Omental fat pad (tissue), 4 donors: Measurements from ENCODE around the gene DDHD1. TPM values are rescaled to one million over a fixed set of nuclear protein-coding genes. Genes with fewer than 3 reads are reported as not detected.
"Not testable (repeated sequence)": the region's sequence is repeated elsewhere in the genome, so short reads cannot be mapped to it uniquely, and the experiment has no call there.

Experiments
- ATAC-seq: fragments of 150-250 bp; one replicate; pipeline ENCODE4 v1.9.1; 2016; ENCODE audit warnings: mild to moderate bottlenecking, moderate library complexity; ENCODE audit not compliant: low FRiP score
- DNase-seq: peaks from one replicate; pipeline ENCODE4 v3.0.0-alpha.2; 2019; ENCODE audit warnings: low spot score
- CTCF ChIP-seq, 3 donors: fragments of 450-650 bp; IDR thresholded peaks; one replicate each; pipeline ENCODE4 v1.5.1; 2016 to 2017; ENCODE audit warnings: antibody characterized with exemption in 3 of 3, mild to moderate bottlenecking in 3 of 3, moderate library complexity in 2 of 3
- total RNA-seq, 4 donors: library from RNA; depleted of rRNA; stranded (reverse); fragments of >200 nt; gene quantifications; one replicate each; pipeline ENCODE4 v1.1.0, GENCODE V29; 2016

DDHD1 gene
- total RNA-seq, 4 donors from 2014 or later, result 13.7 to 26.3 (median 21.2) TPM

DNA sequence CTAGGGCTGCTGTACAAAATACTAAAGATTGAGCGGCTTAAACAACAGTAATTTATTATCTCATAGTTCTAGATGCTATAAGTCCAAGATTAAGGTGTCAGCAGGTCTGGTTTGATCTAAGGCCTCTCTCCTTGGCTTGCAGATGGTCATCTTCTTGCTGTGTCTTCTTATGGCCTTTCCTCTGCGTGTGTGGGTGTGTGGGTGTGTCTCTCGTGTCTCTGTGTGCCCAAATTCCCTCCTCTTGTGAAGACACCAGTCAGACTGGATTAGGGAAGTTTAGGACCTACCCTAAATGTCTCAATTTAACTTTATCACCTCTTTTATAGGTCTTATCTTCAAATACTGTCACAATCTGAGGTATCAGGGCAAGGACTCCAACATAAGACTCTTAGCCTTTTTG lies 28.3 kb downstream of the DDHD1 start:
- DNase-seq, result no peak
- ATAC-seq, result no peak
- TF ChIP-seq CTCF (IDR thresholded peaks at IDR 0.05), result no peak

DNA sequence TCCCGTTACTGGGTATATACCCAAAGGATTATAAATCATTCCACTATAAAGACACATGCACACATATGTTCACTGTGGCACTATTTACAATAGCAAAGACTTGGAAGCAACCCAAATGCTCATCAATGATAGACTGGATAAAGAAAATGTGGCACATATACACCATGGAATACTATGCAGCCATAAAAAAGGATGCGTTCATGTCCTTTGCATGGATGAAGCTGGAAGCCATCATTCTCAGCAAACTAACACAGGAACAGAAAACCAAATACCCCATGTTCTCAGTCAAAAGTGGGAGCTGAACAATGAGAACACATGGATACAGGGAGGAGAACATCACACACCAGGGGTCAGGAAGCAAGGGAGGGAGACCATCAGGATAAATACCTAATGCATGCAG lies 31.7 kb downstream of the DDHD1 start:
- not testable (repeated sequence) for ATAC-seq, DNase-seq

DNA sequence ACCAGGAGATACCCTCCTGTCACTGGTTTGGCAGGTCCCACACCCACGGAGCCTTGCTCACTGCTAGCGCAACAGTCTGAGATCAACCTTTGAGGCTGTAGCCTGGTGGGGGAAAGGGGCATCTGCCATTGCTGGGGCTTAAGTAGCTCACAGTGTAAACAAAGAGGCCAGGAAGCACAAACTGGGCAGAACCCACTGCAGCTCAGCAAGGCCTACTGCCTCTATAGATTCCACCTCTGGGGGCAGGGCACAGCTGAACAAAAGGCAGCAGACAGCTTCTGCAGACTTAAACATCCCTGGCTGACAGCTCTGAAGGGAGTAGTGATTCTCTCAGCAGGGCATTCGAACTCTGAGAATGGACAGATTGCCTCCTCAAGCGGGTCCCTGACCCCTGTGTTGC lies 35.6 kb downstream of the DDHD1 start:
- ATAC-seq, DNase-seq: not testable (repeated sequence)

- ATAC-seq, result no peak
These were observed 39.1 kb downstream of the DDHD1 start for GRCh38 chr14:53113989-53114388.

DNA sequence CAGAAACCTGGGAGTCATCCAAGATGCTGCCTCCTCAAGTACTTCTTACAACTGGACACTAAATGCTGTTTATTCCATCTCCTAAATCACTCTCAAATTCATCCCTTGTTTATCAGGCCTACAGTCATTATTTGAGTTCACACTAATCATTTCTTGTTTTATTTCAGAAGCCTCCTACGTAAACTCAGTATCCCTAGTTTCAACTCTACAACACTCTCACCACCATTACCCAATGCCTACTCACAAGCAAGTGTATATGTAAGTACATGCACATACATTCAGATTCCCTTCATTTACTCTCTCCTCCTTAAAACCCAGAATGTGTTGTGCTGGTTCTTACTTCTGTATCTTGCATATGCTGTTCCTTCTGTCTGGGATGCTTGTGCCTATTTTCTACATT lies 43.0 kb downstream of the DDHD1 start:
- ATAC-seq, result no peak
- TF ChIP-seq CTCF (IDR thresholded peaks at IDR 0.05), result no peak

More at GRCh38 chr14:53113989-53114388, 39.1 kb downstream of the DDHD1 start:
- no peak for TF ChIP-seq CTCF (IDR thresholded peaks at IDR 0.05)
- no peak for DNase-seq

DNA sequence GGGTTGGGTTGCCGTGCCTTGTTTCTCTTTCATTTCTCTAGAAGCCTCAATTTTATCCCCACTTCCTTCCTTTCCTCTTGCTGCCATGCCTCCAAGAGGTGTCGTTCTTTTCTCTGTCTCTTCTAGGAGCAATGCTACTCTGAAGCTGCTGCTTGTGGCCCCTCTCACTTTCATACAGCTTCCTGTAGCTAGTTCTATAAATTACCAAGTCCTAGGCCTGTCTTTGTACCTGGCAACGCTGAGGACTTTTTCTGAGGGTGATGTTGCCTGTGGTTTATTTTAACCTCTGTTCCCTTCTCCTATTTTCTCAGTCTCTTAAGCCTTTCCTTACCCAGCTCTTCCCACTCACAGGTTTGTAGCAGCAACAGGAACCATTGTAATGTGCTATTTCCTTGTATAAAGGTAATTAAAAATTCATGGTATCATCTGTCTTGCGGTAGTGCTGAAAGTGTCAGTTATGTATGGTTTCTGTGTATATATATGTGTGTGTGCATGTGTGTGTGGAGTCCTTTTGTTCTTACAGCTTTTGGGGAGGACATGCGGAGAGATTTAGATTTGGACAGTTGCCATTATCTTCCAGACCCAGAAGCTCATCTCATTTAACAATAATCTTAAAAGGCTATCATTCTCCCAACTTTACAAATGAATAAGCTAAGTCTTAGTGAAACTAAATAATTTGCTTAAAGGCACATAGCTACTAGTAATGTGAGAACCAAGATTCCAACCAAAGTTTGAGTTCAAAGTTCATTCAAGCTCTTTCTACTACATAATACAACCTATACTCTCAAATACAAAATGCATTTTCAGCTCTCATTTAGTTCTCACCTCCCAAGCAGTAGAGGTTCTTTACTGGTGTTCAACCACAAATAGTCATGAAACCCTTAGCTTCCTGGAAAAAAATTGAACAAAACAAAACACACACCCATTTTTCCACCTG lies 43.8 kb downstream of the DDHD1 start:
- no peak for TF ChIP-seq CTCF (IDR thresholded peaks at IDR 0.05)
- ATAC-seq (no peak), DNase-seq (no peak)

More for the DNA sequence above, 43.0 kb downstream of the DDHD1 start:
- no peak for DNase-seq

GRCh38 chr14:53108292-53109104 lies 44.6 kb downstream of the DDHD1 start:
- DNase-seq (no peak), ATAC-seq (no peak)
- no peak for TF ChIP-seq CTCF (IDR thresholded peaks at IDR 0.05)
